Right atrium auricular region (tissue), 2 donors: ENCODE data around the gene CNOT4. TPM values are rescaled to one million over a fixed set of nuclear protein-coding genes. Genes with fewer than 3 reads are reported as not detected.

Experiments used
- DNase-seq: peaks from one replicate; pipeline ENCODE4 v3.0.0-alpha.2; 2019; ENCODE audit warnings: low spot score
- H3K27ac ChIP-seq, 2 donors: fragments of 200-600 bp; sonication (generic); 1 replicate in 1 of 2; 2 replicates in 1 of 2; pipeline ENCODE4 v1.5.1; 2016 to 2019
- H3K27me3 ChIP-seq, 2 donors: fragments of 200-600 bp; sonication (generic); one replicate each; pipeline versions ENCODE4 v1.5.1 to v1.6.0; 2017 to 2019
- H3K36me3 ChIP-seq: fragments of 200-600 bp; sonication (generic); one replicate; pipeline ENCODE4 v1.5.1; 2016
- H3K4me1 ChIP-seq, 2 donors: fragments of 200-600 bp; sonication (generic); one replicate each; pipeline versions ENCODE4 v1.5.1 to v1.6.0; 2017 to 2019
- H3K4me3 ChIP-seq, 2 donors: fragments of 200-600 bp; sonication (generic); 1 replicate in 1 of 2; 2 replicates in 1 of 2; pipeline ENCODE4 v1.5.1; 2017 to 2019; ENCODE audit warnings: mild to moderate bottlenecking in 1 of 2, moderate library complexity in 1 of 2
- H3K9me3 ChIP-seq, 2 donors: fragments of 200-600 bp; sonication (generic); one replicate each; pipeline ENCODE4 v1.5.1; 2019
- total RNA-seq, 2 donors: library from RNA; depleted of rRNA; stranded (reverse); fragments of >200 nt; gene quantifications; one replicate each; pipeline ENCODE4 v1.1.0, GENCODE V29; 2016
- TF ChIP-seq, protein P1 (sequence below), 2 donors: fragments of 200-600 bp; sonication (generic); IDR thresholded peaks; one replicate each; pipeline ENCODE4 v1.5.1; 2019; ENCODE audit warnings: antibody characterized with exemption in 2 of 2

The CNOT4 gene
- total RNA-seq, 2 donors from 2014 or later: 23.3 to 25.3 TPM

DNA sequence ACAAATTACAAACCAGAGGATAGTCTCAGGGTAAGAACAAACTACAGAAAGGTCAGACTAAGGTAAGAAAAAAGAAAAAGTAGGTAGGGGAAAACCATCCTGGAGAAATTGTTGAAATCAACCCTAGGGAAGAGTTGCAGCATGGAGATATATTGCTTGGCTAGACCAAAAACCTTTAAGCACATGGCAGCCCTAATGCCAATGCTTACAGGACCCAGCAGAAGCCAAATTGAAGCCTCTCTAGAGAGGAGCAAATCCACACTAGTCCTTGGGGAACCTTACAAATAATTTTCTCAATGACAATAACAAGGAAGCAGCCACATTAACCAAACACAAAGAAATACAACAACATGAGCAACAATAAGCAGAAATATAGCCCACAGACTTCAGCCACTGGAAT is 81.9 kb downstream of the CNOT4 start:
- Histone ChIP-seq H3K4me3 (no peak overlapping the region), H3K27me3 (no peaks in the 10 kb centered on the region), H3K4me1 (no peaks in the 10 kb centered on the region), H3K9me3 (no peaks in the 10 kb centered on the region), H3K36me3 (no peaks in the 10 kb centered on the region), H3K27ac (no peak overlapping the region)
- DNase-seq: no peak
- TF ChIP-seq, protein P1, sequence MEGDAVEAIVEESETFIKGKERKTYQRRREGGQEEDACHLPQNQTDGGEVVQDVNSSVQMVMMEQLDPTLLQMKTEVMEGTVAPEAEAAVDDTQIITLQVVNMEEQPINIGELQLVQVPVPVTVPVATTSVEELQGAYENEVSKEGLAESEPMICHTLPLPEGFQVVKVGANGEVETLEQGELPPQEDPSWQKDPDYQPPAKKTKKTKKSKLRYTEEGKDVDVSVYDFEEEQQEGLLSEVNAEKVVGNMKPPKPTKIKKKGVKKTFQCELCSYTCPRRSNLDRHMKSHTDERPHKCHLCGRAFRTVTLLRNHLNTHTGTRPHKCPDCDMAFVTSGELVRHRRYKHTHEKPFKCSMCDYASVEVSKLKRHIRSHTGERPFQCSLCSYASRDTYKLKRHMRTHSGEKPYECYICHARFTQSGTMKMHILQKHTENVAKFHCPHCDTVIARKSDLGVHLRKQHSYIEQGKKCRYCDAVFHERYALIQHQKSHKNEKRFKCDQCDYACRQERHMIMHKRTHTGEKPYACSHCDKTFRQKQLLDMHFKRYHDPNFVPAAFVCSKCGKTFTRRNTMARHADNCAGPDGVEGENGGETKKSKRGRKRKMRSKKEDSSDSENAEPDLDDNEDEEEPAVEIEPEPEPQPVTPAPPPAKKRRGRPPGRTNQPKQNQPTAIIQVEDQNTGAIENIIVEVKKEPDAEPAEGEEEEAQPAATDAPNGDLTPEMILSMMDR (IDR thresholded peaks at IDR 0.05): no peak

DNA sequence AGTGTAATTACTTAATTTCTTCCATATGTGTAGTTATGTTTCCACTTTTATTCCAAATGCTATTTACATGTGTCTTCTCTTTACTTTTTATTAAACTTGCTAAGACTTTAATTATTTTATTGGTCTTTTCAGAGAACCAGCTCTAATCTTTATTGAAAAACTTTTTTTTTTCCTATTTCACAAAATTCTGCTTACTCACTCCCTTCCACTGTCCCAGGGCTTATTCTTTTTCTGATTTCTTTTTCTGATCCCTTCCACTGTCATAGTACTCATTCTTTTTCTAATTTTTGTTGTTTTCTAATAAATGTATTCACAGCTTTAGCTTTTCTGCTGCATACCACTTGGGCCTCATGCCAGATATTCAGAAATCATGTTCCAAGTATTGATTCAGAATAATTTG is 82.7 kb downstream of the CNOT4 start:
- TF ChIP-seq, protein P1 (IDR thresholded peaks at IDR 0.05): no peak
- Histone ChIP-seq H3K27ac (no peak overlapping the region), H3K4me3 (no peak overlapping the region), H3K27me3 (no peaks in the 10 kb centered on the region), H3K9me3 (no peaks in the 10 kb centered on the region), H3K4me1 (peaks cover 0 to 3% of the 10 kb centered on the region in 2 donors), H3K36me3 (no peaks in the 10 kb centered on the region)
- DNase-seq: no peak

DNA sequence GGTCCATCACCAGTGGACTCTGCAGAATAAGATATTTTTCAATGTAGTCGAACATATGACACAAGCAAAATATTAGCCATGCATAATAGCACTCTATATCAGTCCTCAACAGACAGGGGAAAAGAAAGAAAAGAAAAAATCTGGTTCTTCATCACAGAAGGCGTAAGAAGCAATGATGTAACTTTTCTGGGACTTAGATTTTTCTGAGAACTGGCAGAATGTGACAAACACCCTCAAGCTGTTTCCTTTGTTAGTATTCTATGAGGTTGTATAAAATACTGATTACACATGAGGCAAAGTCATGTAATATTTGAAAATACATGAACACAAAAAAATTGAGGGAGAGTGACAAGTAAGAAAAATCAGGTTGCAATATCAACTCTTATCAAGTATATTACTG is 84.9 kb downstream of the CNOT4 start:
- Histone ChIP-seq H3K4me3 (no peak overlapping the region), H3K27me3 (no peaks in the 10 kb centered on the region), H3K27ac (no peak overlapping the region), H3K4me1 (peaks cover 0 to 3% of the 10 kb centered on the region in 2 donors), H3K36me3 (no peaks in the 10 kb centered on the region), H3K9me3 (no peaks in the 10 kb centered on the region)
- TF ChIP-seq, protein P1 (IDR thresholded peaks at IDR 0.05): no peak
- DNase-seq: no peak

DNA sequence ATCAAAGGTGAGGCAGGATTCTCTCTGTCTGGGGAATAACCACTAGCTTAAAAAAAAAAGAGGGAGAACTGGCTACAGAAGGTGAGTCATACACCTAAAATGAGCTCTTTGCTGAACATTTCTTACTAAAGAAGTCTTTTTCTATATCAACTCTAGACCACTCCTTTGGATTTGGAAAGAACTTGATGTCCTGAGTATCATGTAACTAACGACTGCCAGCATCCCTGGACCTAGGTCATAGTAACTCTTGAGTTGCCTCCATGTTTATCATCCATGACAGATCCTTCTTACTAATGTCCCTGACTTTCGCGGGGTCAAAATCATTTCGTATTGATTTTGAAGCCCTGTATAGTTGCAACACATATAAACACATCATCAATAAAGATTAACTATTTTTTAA is 89.1 kb downstream of the CNOT4 start:
- H3K36me3 ChIP-seq: no peaks in the 10 kb centered on the region
- TF ChIP-seq, protein P1 (IDR thresholded peaks at IDR 0.05): no peak
- H3K4me3 ChIP-seq: no peak overlapping the region
- H3K4me1 ChIP-seq: peaks cover 0 to 3% of the 10 kb centered on the region in 2 donors
- no peaks in the 10 kb centered on the region for H3K9me3 ChIP-seq
- no peak for DNase-seq
- no peaks in the 10 kb centered on the region for H3K27me3 ChIP-seq
- H3K27ac ChIP-seq: no peak overlapping the region

DNA sequence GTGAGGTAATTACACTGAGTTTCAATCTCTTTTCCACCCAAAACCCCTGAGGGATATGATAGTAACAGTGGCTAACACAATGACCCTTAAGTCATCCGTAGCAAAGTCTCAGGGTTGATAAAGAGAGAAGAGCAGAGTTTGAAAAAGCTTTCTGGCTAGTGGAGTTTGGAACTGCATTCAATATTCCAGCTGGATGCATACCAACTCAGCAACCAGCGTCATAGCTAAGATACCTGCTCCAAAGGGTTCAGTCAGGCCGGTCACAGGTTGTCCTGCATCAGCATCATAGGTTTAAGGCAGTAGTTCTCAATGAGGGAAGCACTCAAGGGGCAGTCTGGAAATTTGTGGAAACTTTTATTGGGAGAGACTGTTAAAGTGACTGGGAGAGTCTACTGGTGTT is 93.5 kb downstream of the CNOT4 start:
- TF ChIP-seq, protein P1 (IDR thresholded peaks at IDR 0.05): no peak
- H3K4me3 ChIP-seq: no peak overlapping the region
- H3K27me3 ChIP-seq: no peaks in the 10 kb centered on the region
- no peaks in the 10 kb centered on the region for H3K4me1 ChIP-seq
- no peaks in the 10 kb centered on the region for H3K9me3 ChIP-seq
- no peaks in the 10 kb centered on the region for H3K36me3 ChIP-seq
- no peak for DNase-seq
- no peak overlapping the region for H3K27ac ChIP-seq

DNA sequence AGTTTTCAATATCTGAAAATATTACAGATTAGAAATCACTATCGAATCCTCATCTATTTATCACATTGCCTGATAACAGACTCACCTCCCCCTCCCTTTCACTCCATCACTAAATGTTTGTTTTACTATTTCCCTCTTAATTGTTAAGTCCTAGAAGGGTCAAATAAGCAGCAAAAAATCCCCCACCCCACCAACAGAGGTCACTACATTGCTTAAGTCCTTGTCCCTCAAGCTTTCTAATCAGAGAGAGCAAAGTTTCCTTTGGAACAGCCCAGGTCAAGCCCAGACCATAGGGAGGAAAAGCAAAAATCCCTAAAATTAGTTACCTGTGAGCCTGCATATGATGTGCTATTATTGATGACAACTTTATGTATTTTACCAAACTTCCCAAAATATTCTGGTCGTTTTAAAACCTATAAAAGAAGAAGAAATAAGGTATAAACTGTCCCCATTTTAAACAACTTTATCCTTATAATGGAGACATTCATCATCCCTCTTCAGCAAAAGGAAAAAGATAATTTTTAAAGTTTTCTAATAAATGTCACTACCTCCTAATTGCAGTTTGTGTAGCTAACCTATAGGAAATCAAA is 95.0 kb downstream of the CNOT4 start:
- no peak for DNase-seq
- Histone ChIP-seq H3K4me3 (no peak overlapping the region), H3K9me3 (no peaks in the 10 kb centered on the region), H3K4me1 (no peaks in the 10 kb centered on the region), H3K27me3 (no peaks in the 10 kb centered on the region), H3K36me3 (no peaks in the 10 kb centered on the region), H3K27ac (no peak overlapping the region)
- TF ChIP-seq, protein P1 (IDR thresholded peaks at IDR 0.05): peak; percentile 20 to 57
